ENCODE data around the gene YARS1.
"Not testable (repeated sequence)": the region's sequence is repeated elsewhere in the genome, so short reads cannot be mapped to it uniquely, and the experiment has no call there.

YARS1 gene

DNA sequence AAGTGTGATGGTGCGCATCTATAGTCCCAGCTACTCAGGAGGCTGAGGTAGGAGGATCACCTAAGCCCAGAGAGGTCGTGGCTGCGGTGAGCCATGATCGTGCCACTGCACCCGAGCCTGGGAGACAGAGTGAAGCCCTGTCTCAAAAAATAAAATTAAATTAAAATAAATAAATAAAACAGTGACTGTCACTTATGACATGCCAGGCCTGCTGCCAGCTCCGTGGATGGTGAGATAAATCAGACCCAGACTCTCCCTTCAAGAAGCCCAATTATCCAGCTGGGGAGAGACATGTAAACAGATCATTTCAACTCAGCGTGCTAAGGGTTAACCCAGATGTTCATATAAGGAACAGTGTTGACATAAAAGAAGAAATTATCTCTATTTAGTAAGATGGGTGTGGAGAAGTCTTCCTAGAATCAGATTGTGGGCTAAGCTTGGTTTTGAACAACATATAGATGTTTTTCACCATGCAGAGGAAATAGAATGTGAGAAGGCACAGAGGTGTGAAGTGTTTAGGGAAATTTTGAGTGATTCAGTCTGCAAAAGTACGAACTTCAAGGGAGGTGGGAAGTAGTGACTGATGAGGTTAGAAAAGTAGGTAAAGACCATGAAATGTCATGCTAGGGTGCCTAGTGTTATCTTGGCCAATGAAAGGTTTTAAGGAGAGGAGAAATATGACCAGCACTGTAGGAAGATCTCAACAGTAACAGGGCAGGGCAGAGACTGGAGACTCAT, 18.3 kb downstream of the YARS1 start:
- H3K4me1 ChIP-seq (ENCODE audit: insufficient read depth, low read length, poor library complexity, severe bottlenecking), result no peaks in the 10 kb centered on the region
- H3F3A ChIP-seq (ENCODE audit: low read depth), result no peaks in the 10 kb centered on the region
- H3K79me2 ChIP-seq (ENCODE audit: insufficient read depth, low read length), result no peaks in the 10 kb centered on the region
- no peak overlapping the region for H3K9ac ChIP-seq (ENCODE audit: low read depth, low read length, poor library complexity, severe bottlenecking)
- H3K27me3 ChIP-seq (ENCODE audit: insufficient read depth, low read length, poor library complexity, severe bottlenecking), result no peaks in the 10 kb centered on the region
- H3K4me3 ChIP-seq (ENCODE audit: low read length, poor library complexity, severe bottlenecking), result no peak overlapping the region
- H3K36me3 ChIP-seq (ENCODE audit: insufficient read depth, low read length), result peaks cover 56% of the 10 kb centered on the region
- H3K9me3 ChIP-seq (ENCODE audit: insufficient read depth, low read depth, low read length), result no peaks in the 10 kb centered on the region
- peaks cover 4% of the 10 kb centered on the region for H4K20me1 ChIP-seq (ENCODE audit: insufficient read depth, low read length, poor library complexity, severe bottlenecking)
- TF ChIP-seq, protein P1, sequence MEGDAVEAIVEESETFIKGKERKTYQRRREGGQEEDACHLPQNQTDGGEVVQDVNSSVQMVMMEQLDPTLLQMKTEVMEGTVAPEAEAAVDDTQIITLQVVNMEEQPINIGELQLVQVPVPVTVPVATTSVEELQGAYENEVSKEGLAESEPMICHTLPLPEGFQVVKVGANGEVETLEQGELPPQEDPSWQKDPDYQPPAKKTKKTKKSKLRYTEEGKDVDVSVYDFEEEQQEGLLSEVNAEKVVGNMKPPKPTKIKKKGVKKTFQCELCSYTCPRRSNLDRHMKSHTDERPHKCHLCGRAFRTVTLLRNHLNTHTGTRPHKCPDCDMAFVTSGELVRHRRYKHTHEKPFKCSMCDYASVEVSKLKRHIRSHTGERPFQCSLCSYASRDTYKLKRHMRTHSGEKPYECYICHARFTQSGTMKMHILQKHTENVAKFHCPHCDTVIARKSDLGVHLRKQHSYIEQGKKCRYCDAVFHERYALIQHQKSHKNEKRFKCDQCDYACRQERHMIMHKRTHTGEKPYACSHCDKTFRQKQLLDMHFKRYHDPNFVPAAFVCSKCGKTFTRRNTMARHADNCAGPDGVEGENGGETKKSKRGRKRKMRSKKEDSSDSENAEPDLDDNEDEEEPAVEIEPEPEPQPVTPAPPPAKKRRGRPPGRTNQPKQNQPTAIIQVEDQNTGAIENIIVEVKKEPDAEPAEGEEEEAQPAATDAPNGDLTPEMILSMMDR (conservative IDR thresholded peaks at IDR 0.05; ENCODE audit: low read length), result no peak
- no peak for TF ChIP-seq EZH2phosphoT487 (IDR thresholded peaks at IDR 0.05; ENCODE audit: borderline replicate concordance)
- no peak overlapping the region for H3K4me2 ChIP-seq (ENCODE audit: low read depth, low read length, poor library complexity, severe bottlenecking)
- H3K9me2 ChIP-seq (replicated peaks; ENCODE audit: low read depth, low read length), result no peaks in the 10 kb centered on the region
- H2AFZ ChIP-seq (ENCODE audit: low read length), result no peak overlapping the region

DNA sequence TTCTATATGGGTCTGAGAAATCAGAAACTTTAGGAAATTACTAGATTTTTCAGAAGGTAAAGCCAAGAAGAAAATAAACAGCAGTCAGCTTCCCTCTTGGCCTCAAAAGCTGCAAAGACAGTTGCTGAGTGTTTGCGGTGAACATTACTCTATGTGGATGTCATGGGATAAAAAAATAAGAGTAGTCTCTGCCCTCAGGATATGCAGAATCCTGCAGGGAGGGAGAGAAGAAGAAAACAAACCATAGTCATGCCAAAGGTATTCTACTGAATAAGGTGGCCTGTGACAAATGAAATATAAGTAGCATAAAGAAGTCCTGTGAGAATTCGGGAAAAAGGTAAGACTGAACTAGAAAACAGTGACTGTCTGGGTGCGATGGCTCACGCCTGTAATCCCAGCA, 19.0 kb downstream of the YARS1 start:
- H3K4me1 ChIP-seq (ENCODE audit: insufficient read depth, low read length, poor library complexity, severe bottlenecking), result no peaks in the 10 kb centered on the region
- H3K79me2 ChIP-seq (ENCODE audit: insufficient read depth, low read length), result no peaks in the 10 kb centered on the region
- H4K20me1 ChIP-seq (ENCODE audit: insufficient read depth, low read length, poor library complexity, severe bottlenecking), result peaks cover 4% of the 10 kb centered on the region
- peaks cover 59% of the 10 kb centered on the region for H3K36me3 ChIP-seq (ENCODE audit: insufficient read depth, low read length)
- H3K27me3 ChIP-seq (ENCODE audit: insufficient read depth, low read length, poor library complexity, severe bottlenecking), result no peaks in the 10 kb centered on the region
- H2AFZ ChIP-seq (ENCODE audit: low read length), result no peak overlapping the region
- no peak overlapping the region for H3K4me2 ChIP-seq (ENCODE audit: low read depth, low read length, poor library complexity, severe bottlenecking)
- no peak for TF ChIP-seq EZH2phosphoT487 (IDR thresholded peaks at IDR 0.05; ENCODE audit: borderline replicate concordance)
- TF ChIP-seq, protein P1 (conservative IDR thresholded peaks at IDR 0.05; ENCODE audit: low read length), result no peak
- H3K9me2 ChIP-seq (replicated peaks; ENCODE audit: low read depth, low read length), result no peaks in the 10 kb centered on the region
- no peak overlapping the region for H3K9ac ChIP-seq (ENCODE audit: low read depth, low read length, poor library complexity, severe bottlenecking)
- H3K9me3 ChIP-seq (ENCODE audit: insufficient read depth, low read depth, low read length), result no peaks in the 10 kb centered on the region
- no peaks in the 10 kb centered on the region for H3F3A ChIP-seq (ENCODE audit: low read depth)
- no peak overlapping the region for H3K4me3 ChIP-seq (ENCODE audit: low read length, poor library complexity, severe bottlenecking)

DNA sequence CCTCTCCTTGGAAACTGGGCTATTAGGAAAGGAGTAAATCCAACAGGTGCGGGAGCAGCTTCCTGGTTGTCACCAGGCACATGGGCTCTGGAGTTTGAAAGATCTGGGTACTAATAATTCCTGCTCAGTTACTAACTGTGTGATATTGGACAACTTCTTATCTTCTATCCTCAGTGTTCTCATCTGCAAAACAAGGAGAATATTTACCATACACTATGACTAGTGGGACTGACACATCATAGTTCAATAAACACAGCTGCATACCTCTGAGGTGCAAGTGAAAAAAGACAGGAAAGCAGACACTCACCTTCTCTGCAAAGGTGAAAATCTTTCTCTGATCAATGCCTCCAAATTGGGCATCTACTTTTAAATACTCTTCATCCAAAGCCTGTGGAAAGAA, 19.7 kb downstream of the YARS1 start:
- Histone ChIP-seq H4K20me1 (ENCODE audit: insufficient read depth, low read length, poor library complexity, severe bottlenecking) (peaks cover 4% of the 10 kb centered on the region), H3K9ac (ENCODE audit: low read depth, low read length, poor library complexity, severe bottlenecking) (no peak overlapping the region), H3K27me3 (ENCODE audit: insufficient read depth, low read length, poor library complexity, severe bottlenecking) (no peaks in the 10 kb centered on the region), H3K9me2 (replicated peaks; ENCODE audit: low read depth, low read length) (no peaks in the 10 kb centered on the region), H3K4me1 (ENCODE audit: insufficient read depth, low read length, poor library complexity, severe bottlenecking) (no peaks in the 10 kb centered on the region), H3K36me3 (ENCODE audit: insufficient read depth, low read length) (peaks cover 59% of the 10 kb centered on the region), H3K4me3 (ENCODE audit: low read length, poor library complexity, severe bottlenecking) (no peak overlapping the region), H3K4me2 (ENCODE audit: low read depth, low read length, poor library complexity, severe bottlenecking) (no peak overlapping the region), H3K79me2 (ENCODE audit: insufficient read depth, low read length) (no peaks in the 10 kb centered on the region), H2AFZ (ENCODE audit: low read length) (no peak overlapping the region), H3K9me3 (ENCODE audit: insufficient read depth, low read depth, low read length) (no peaks in the 10 kb centered on the region), H3F3A (ENCODE audit: low read depth) (no peaks in the 10 kb centered on the region)
- no peak for TF ChIP-seq EZH2phosphoT487 (IDR thresholded peaks at IDR 0.05; ENCODE audit: borderline replicate concordance)
- TF ChIP-seq, protein P1 (conservative IDR thresholded peaks at IDR 0.05; ENCODE audit: low read length), result no peak

- not testable (repeated sequence) for H3K79me2 ChIP-seq (ENCODE audit: insufficient read depth, low read length); H3K27me3 ChIP-seq (ENCODE audit: insufficient read depth, low read length, poor library complexity, severe bottlenecking); H3K4me1 ChIP-seq (ENCODE audit: insufficient read depth, low read length, poor library complexity, severe bottlenecking); H2AFZ ChIP-seq (ENCODE audit: low read length); H4K20me1 ChIP-seq (ENCODE audit: insufficient read depth, low read length, poor library complexity, severe bottlenecking); H3K4me3 ChIP-seq (ENCODE audit: low read length, poor library complexity, severe bottlenecking); H3K4me2 ChIP-seq (ENCODE audit: low read depth, low read length, poor library complexity, severe bottlenecking); H3K9me2 ChIP-seq (replicated peaks; ENCODE audit: low read depth, low read length); H3K9me3 ChIP-seq (ENCODE audit: insufficient read depth, low read depth, low read length); H3K9ac ChIP-seq (ENCODE audit: low read depth, low read length, poor library complexity, severe bottlenecking); H3F3A ChIP-seq (ENCODE audit: low read depth)
- peaks cover 72% of the 10 kb centered on the region for H3K36me3 ChIP-seq (ENCODE audit: insufficient read depth, low read length)
Observed at GRCh38 chr1:32795763-32796162, 21.4 kb downstream of the YARS1 start.
